Central memory CD4-positive, alpha-beta T cell (primary cell): ENCODE results near the gene FBL.

ENCODE experiments used
- DNase-seq: peaks from one replicate; pipeline ENCODE4 v3.0.0; 2022

Gene FBL

GRCh38 chr19:39842693-39843435 is 3.3 kb downstream of the FBL start:
- no peak for DNase-seq

GRCh38 chr19:39841041-39841440 is 5.1 kb downstream of the FBL start:
- DNase-seq = no peak

- DNase-seq = no peak
These were observed 5.7 kb downstream of the FBL start for GRCh38 chr19:39840492-39840891.

DNA sequence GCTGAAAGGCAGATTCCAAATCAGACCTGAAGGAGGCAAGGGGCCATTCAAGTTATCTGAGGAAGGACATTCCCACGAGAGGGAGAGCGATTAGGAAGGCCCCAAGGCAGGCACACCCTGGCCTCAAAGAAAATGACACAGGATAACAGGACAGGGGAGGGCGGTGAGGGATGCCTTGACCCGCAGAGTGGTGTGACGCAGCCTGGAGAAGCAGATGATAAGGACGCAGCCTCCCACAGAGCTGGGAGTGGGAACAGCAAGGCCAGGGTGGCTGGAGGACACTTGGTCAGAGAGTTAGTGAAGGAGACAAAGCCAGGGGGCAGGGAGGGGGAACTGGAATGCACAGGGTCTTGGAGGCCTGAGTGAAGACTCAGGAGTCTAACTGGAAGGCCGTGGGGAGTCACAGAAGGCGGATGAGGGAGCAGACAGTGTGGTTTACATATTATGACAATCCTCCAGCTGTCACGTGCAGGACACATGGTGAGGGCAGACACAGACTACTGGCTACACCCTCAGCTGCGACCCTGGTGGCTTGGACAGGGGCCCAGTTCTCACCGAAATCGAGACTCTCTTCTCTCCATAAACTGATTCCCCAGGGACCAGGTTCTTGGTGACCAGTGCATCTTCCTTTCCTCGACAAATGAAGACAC is 6.4 kb downstream of the FBL start:
- DNase-seq = no peak

DNA sequence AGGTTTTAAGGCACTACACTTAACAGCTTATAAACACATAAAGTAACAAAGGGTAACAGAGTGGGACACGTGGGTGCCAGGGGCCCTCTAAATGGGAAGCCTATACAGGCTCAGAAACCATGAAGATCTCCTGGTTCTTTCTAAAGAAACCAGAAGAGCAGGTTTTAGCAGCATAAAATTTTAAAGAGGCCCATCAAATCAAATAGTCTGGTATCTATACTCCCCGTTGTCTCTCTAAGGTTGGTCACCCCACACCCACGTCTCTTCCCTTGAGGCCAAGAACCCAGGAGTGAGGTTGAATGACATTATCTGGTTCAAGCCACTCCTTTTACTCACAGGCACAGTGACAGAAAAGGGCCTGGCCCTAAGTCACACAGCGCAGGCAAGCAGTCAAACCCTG is 7.6 kb downstream of the FBL start:
- DNase-seq = no peak

DNA sequence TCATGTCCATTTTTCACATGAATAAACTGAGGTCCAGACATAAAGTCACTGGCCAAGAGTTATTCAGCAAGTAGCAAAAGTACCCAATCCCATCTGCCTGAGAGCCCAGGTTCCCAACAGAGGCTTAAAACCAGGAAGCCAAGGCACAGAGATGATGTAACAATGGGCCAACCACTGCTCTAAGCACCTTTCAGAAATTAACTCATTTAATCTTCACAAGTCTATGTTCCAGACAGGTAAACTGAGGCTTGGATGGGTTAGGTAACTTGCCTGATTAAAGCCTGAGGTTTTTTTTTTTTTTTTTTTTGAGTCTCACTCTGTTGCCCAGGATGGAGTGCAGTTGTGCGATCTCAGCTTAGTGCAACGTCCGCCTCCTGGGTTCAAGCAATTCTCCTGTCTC is 8.2 kb downstream of the FBL start:
- DNase-seq = no peak

- no peak for DNase-seq
These were observed 11.8 kb downstream of the FBL start for GRCh38 chr19:39834287-39834841.

- DNase-seq = peak; percentile 97
These were observed 12.5 kb downstream of the FBL start, which contains the start of gene DYRK1B for GRCh38 chr19:39833464-39834286. TSS of gene DYRK1B (minus strand) at chr19:39834162. CDS start at chr19:39831867, 2,295 bp downstream.

- DNase-seq = no peak
These were observed 13.1 kb downstream of the FBL start for GRCh38 chr19:39833160-39833463.

DNA sequence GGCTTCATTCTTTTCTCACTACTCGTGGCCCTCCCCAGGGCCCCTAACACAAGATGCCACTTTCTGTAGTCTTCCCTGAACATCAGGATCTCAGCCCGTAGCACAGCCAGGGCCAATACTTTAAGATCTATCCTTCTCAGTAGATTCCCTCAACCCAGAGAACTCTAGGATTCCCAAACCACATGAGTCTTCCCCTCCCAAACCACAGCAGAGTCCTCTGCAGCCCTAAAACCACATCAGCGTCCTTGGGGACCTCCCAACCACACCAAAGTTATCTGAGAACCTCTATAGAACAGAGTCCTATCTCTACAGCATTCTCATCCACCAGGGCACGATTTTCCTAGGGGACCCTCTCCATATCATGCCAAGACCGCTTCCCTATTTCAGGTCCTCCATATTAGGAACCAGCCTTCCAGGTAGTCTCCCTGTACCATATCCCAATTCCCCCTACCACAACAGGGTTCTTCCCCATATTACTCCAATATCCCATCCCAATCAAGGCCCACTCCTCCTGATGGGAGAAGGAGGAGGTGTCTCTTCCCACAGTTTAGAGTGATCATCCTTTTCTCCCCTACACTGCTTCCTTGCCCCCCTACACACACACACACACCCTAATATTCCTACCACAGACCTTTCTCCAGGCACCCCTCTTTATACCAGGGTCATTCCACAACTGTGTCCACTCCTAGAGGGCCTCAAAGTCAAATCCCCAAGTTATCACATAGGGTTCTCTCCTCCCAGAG is 13.7 kb downstream of the FBL start:
- no peak for DNase-seq

DNA sequence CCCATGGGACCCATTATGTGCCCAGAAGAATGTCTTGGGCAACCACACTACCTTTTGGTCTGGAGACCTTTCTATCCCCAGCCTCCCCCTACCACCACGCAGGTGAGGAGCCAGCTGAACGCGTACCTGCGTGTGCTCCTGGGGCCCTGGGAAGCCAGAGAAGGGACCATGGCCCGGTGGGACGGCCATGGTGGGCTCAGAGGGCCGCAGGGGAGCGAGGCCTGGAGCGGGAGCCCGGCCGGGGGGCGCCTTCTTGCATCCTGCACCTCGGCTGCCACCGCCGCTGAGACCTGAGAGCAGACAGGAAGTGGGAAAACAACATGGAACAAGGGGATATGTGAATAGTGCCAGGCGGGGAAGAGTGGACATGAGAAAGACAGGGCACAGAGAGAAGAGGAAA is 14.5 kb downstream of the FBL start:
- DNase-seq = no peak

DNA sequence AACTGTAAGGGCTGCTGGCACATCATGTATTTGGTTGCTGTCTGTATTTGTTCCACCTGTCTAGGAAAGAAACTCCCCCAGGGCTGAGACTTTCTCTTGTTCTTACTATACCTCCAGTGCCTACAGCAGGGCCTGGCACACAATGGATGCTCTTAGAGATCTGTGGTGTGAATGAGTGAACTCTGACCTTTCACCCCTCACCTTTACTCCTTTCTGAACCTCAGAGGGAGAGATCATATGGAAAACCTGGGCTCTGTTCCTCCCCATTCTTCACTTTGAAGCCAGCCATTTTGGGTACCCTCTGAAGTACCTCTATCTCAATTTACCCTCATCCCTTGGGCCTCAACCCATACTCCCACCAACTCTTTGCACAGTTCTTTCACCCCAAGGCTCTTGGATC is 15.3 kb downstream of the FBL start:
- no peak for DNase-seq

GRCh38 chr19:39830406-39830805 is 15.8 kb downstream of the FBL start:
- DNase-seq = no peak

GRCh38 chr19:39829702-39830275 is 16.4 kb downstream of the FBL start:
- no peak for DNase-seq

- no peak for DNase-seq
These were observed 17.5 kb downstream of the FBL start for GRCh38 chr19:39828654-39829032.

DNA sequence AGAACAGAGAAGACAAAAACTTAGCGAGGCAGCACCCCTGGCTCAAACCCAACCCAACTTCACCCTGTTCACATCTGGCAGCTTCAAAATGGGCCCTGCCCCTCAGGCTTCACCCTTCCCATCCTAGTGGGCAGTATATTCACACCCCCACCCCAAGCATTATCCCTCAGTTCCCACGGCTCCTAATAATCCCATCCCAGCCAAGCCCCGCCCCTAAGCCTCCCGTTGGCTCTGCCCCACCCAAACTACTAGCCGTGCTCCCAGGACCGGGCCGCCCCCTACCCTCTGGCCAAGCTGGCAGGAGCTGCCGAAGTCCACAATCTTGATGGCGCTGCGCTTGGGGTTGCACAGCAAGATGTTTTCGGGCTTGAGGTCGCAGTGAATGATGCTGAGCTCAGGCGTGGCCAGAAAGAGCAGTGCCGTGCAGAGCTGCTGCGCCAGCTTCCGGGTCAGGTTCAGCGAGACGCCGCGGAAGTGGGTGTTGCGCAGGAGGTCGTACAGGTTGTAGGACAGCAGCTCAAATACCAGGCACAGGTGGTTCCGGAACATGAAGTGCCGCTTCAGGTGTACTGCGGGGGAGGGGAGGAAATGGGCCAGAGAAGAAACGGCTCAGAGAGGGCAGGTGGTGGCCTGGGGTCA is 18.0 kb downstream of the FBL start:
- no peak for DNase-seq

DNA sequence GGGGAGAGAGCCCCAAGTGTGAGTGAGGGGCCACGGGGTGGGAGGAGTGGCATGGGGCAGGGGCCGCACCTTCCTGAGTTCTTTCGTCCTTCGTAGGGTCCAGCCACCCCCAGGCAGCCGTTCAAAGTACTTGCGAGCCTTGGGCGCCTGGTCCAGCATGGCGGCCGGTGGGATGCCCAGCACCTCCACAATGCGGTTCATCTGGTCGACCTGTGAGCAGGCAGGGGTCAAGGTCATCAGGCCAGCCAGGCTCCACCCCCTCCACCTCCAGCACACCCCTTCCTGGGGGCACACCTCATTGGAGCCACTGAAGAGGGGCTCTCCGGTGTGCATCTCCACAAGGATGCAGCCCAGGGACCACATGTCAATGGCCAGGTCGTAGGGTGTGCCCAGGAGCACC is 19.0 kb downstream of the FBL start:
- no peak for DNase-seq

DNA sequence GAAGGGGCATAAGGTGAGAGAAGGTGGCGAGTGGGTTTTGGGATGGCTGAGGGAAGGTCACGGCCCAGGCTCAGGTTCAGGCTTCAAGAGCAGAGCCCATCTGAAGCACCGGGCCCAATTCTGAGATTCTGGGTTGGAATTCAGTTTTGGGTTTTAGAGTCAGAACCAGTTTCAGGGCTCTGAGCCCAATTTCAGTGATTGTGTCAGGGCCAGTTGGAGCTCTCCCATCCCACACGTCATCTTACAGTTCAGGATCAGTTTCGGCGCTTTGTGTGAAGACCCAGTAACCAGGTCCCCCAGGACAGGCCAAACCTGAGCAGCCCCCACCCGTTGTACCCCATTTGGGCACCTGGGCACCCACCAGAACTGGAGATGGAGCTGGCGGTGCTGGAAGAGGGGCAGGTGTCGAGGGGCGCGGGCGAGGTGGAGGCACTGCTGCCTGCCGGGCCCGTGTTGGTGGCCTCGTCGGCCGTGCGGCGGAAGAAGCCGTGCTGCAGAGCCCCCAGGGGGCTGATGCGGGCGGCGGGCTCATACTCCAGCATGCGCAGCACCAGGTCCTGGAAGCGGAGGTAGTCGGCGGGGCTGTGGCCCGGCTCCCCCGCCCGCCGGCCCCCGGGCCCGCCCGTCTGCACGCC is 19.8 kb downstream of the FBL start:
- no peak for DNase-seq

DNA sequence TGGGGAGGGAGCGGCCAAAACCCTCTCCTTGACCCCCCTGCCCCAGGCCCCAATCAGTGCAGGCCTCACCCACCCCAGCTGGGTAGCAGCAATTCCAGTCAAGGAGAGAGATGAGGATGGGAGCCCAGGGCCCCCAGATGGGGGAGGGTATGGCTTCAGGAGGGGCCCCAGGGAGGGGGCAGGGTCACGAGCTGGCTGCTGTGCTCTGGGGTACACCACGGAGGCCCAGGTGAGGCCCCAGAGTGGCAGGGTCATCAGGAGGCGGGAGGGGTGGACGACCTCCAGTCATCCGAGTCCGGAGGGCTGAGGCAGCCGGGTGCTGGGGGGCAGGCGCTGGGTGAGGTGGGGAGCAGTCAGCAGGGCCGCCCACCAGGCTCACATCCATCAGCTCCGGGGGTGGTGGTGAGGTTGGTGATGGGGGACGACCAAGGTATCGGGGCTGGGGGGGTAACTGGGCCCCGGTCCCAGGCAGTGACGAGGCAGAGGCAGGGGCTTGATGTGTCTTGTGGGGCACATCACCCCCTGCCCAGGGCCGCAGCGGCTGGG is 20.6 kb downstream of the FBL start:
- no peak for DNase-seq

DNA sequence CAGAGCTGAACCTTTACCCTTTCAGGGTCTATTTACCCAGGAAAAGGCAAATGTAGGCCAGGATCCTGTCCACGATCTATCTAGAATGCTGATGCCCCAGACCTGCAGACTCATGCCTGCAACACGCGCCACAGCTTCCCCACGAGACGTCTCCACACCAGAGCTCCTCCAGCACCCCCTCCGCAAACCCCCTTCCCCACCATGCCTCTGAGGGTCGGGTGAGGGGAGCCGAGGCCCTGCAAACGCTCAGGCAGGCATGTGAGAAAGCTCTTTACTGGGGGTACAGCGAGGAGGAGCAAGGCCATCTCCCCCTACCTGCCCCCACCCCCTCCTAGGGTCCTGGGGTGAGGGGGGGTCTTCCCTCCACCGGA is 21.1 kb downstream of the FBL start:
- no peak for DNase-seq
